HG03025 (cell line): ENCODE results near the gene MECP2.

Source experiments
- ATAC-seq: cut with Tn5 transposase; IDR thresholded peaks from one replicate; pipeline ENCODE4 v1.9.1; 2021; ENCODE audit warnings: mild to moderate bottlenecking, moderate library complexity; ENCODE audit not compliant: unreplicated experiment, low FRiP score

The MECP2 gene

GRCh38 chrX:154064637-154065435 lies 32.7 kb downstream of the MECP2 start:
- ATAC-seq = no peak

GRCh38 chrX:154063234-154063633 lies 34.3 kb downstream of the MECP2 start:
- ATAC-seq = no peak

- no peak for ATAC-seq
Observed at GRCh38 chrX:154061801-154062200, 35.7 kb downstream of the MECP2 start.

GRCh38 chrX:154059729-154060245 lies 37.7 kb downstream of the MECP2 start:
- no peak for ATAC-seq

- ATAC-seq = no peak
Observed at GRCh38 chrX:154059231-154059630, 38.3 kb downstream of the MECP2 start.

GRCh38 chrX:154058214-154058997 lies 39.1 kb downstream of the MECP2 start:
- ATAC-seq = no peak

- no peak for ATAC-seq
Observed at GRCh38 chrX:154057791-154058190, 39.7 kb downstream of the MECP2 start.

GRCh38 chrX:154056770-154057241 lies 40.7 kb downstream of the MECP2 start:
- ATAC-seq = no peak

- no peak for ATAC-seq
Observed at GRCh38 chrX:154051201-154051810, 46.2 kb downstream of the MECP2 start.

GRCh38 chrX:154050113-154050495 lies 47.4 kb downstream of the MECP2 start:
- no peak for ATAC-seq

GRCh38 chrX:154049209-154050112 lies 48.1 kb downstream of the MECP2 start:
- ATAC-seq = no peak

GRCh38 chrX:154048398-154048797 lies 49.1 kb downstream of the MECP2 start:
- ATAC-seq = no peak

GRCh38 chrX:154046940-154047610 lies 50.4 kb downstream of the MECP2 start:
- ATAC-seq = no peak

GRCh38 chrX:154046031-154046781 lies 51.3 kb downstream of the MECP2 start:
- ATAC-seq = no peak

- no peak for ATAC-seq
Observed at GRCh38 chrX:154044091-154044490, 53.4 kb downstream of the MECP2 start.

GRCh38 chrX:154043003-154043763 lies 54.3 kb downstream of the MECP2 start:
- ATAC-seq = no peak

- no peak for ATAC-seq
Observed at GRCh38 chrX:154040863-154041262, 56.7 kb downstream of the MECP2 start.

- ATAC-seq = no peak
Observed at GRCh38 chrX:154040307-154040756, 57.2 kb downstream of the MECP2 start.
